Mucosa of gallbladder (tissue), 1 donor: Measurements from ENCODE around the gene SPEN. TPM values are rescaled to one million over a fixed set of nuclear protein-coding genes. Genes with fewer than 3 reads are reported as not detected.
A peak's percentile ranks its signal among the peaks of the same experiment; 100 is the strongest.
"Not testable (repeated sequence)": the region's sequence is repeated elsewhere in the genome, so short reads cannot be mapped to it uniquely, and the experiment has no call there.

Experiments
- DNase-seq: peaks from one replicate; pipeline ENCODE4 v3.0.0-alpha.2; 2020; ENCODE audit warnings: low spot score
- total RNA-seq: library from RNA; stranded (reverse); gene quantifications from one replicate; pipeline ENCODE4 v1.2.1, GENCODE V29; 2021
- donor health status: DM: no; HTN: no; CAD: no.

The SPEN gene
- total RNA-seq, 1 donor from 2014 or later, result 44.5 TPM

- peak; percentile 22 for DNase-seq
These were observed 14.3 kb upstream of the SPEN start for GRCh38 chr1:15833069-15833679.

GRCh38 chr1:15833842-15834405 lies 13.6 kb upstream of the SPEN start:
- no peak for DNase-seq

DNA sequence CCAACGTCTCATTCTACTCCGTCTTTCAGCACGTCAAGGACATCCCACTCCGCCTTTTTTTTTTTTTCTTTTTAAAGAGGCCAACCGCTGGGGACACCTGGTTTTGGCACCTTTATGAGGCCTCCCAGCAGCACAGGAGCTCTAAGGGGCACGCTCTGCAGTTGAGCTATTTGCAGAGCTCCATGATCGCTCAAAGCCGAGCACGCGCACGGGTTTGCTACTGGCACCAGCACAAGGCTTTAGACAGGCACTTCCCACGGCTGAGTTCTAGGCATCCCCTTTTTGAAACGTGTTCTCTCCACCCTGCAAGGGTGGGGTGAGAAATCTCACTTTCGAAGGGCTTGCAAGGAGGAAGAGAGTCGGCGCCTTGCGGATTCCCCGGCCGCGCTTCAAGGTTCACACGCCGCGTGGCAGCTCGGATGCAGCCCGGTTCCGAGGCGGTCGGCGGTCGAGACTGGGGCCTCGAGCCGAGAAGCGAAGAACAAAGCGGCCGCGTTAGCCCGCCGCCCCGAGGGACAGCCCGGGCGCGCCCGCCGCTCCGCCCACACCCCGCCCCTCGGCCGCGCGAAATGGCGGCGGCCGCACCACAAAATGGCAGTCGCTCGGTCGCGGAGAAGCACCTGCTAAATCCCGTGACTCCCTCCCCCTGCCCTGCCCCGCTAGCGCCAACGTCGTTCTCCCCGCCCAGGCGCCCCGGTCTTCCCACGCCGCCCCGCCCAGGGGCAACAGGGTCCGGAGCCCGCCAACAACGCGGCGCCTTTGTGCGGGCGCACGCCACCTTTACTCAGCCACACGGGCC lies 12.9 kb upstream of the SPEN start:
- DNase-seq, result peak; percentile 88

- no peak for DNase-seq
These were observed 12.2 kb upstream of the SPEN start for GRCh38 chr1:15835205-15835740.

DNA sequence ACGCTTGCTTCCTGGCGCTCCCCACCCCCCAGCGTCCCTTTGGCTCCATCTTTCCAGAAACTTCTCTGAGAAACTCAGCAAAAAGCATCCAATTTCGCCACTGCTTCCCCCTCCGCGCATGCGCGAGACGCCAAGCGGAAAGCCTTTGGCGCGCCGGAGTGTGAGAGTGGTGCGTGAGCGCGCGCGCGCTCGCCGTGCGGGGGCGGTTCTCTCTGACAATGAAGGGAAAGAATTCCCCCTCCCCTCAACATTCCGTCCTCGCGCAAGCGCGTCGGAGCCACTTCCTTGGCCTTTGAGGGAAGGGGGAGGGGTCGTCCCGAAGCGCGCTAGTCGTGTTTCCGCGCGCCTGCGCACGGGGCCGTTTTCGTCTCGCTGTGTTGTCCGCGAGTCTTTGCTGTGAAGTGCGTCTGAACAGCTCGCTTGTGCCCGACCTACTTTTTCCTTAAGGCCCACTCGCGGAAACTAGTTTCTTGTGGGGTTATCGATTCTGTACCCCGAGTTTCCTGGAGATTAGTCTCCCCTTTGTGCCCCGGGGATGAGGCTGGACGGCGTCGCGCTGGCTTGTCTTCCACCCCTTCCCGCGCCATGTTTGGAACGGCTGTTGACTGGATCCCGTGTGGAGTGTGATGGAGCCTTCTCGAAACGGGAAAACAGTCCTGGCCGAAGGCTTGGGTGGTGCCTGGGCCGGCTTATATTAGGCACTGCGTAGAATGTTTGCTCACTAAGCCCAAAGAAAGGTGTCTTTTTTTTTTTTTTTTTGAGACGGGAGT lies 11.6 kb upstream of the SPEN start:
- peak; percentile 100 for DNase-seq

DNA sequence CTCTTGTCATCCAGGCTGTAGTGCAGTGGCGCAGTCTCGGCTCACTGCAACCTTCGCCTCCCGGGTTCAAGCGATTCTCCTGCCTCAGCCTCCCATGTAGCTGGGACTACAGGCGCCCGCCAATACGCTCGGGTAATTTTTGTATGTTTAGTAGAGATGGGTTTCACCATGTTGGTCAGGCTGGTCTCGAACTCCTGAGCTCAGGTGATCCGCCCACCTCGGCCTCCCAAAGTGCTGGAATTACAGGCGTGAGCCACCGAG lies 11.1 kb upstream of the SPEN start:
- DNase-seq, result not testable (repeated sequence)

GRCh38 chr1:15836772-15837669 lies 10.5 kb upstream of the SPEN start:
- DNase-seq, result peak; percentile 37

DNA sequence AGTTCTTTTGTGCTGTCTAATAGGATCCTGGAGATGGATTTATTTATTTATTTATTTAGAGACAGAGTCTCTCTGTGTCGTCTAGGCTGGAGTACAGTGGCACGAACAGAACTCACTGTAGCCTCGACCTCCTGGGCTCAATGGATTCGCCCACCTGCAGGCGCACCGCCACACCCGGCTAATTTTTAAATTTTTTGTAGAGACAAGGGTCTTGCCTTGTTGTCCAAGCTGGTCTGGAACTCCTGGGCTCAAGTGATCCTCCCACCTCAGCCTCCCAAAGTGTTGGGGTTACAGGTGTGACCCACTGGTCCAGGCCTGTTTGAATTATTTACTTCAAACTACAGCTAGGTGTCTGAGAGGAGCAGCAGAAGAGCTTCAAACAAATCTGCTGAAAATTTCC lies 9.6 kb upstream of the SPEN start:
- no peak for DNase-seq

DNA sequence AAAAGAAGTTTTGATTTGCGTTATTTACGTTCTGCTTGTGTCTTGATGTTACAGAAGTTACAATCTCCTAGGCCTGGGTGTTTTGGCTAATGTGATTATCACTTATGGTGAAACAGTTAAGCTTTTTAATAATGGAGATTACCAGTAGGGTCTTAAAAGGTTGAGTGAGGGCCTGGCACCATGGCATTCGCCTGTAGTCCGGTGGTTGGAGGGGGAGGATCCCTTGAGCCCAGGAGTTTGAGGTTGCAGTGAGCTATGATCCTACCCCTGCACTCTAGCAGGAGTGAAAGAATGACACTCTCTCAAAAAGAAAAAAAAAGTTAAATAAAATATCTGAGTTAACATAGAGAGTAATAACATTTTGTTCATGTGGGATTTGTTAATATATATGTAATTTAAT lies 8.8 kb upstream of the SPEN start:
- DNase-seq, result no peak

- no peak for DNase-seq
These were observed 3.5 kb upstream of the SPEN start for GRCh38 chr1:15843826-15844572.

GRCh38 chr1:15846056-15846455 lies 1.5 kb upstream of the SPEN start:
- DNase-seq, result not testable (repeated sequence)

GRCh38 chr1:15847893-15848142 lies 311 bp downstream of the SPEN start:
- DNase-seq, result peak; percentile 22

GRCh38 chr1:15848143-15848928 lies 829 bp downstream of the SPEN start:
- DNase-seq, result peak; percentile 15

DNA sequence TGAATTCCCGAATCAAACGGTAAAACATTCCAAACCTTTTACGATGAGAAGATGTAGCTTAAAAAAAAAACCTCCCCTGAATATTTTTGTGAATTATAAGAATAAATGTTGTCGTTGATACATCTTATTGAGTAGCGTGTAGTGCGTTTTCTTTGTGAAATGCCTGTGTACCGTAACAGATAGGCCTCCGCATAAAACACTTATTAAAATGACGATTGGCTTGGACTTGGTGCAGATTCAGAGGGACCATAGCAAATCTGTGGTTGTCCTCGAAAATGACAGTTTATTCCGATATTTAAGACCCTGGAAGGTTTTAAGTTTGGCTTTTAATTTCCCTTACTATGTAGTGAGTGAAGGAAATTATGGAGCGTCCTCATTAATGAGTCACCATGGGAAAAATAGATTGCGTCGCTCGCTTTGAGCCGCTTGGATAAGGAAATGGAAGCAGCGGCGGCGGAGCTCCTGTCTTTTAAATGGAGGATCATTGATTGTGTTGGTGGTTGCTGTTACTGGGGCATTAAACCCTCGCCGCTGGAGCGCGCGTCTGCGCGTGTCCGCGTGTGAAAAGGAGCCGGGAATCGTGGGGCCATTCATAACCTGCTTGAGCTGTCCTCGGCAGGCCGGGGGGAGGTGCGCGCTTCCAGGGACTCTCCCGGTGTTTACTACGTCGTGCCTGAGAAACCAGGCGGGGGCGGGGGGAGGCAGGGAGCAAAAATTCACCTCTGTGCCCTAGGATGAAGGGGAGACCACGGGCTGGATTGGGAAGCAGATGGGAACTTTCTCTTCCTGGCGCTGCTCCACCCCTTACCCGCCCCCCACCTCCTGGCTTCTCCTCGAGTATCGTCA lies 1.6 kb downstream of the SPEN start:
- peak; percentile 89 for DNase-seq

DNA sequence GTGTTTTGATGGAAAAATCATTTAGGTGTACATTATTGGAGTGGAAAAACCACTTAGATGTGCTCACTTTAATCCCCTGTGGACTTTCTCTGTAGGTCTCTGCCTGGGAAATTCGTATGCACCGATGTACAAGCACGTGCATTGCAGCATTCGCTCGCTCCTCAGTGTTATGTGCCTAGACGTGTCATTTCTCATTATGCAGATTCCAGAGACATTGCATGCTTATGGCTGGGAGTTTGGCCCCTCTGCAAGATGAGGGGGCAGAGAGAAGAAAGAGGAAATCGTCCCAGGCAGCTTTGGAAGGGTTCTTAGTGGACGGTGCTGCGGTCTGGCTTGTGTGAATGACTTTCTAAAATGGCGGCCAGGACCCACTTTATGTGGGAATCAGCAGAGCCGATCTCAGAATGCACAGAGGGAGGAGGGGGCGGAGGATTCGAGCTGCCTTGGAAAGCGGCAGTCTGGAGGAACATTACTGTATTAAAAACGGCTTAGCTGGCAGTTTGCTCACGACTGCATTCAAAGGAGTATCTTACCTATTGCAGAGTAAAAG lies 2.3 kb downstream of the SPEN start:
- DNase-seq, result peak; percentile 33

DNA sequence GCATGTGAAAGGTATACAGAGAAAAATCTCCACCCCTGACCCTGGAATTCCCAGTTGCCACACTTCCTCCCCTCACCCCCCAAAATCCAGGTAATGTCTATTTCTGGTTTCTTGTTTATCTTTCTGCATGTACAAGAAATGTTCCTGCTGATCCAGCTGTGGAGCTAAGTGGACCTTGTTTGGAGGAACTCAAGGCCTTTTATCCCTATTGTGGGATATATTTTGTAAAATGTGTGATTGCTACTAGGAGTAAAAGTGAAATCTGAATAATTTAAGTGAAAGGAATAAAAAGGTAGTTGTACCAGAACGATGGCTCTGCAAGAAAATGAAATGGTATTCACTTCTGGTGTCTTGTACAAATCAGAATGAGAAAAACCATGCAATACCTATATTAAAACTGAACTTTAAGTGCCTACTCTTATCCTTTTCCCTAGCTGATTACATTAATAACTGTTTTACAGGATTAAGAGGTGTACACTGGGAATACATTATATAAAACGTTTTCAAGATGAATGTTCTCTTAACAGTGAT lies 3.0 kb downstream of the SPEN start:
- no peak for DNase-seq

DNA sequence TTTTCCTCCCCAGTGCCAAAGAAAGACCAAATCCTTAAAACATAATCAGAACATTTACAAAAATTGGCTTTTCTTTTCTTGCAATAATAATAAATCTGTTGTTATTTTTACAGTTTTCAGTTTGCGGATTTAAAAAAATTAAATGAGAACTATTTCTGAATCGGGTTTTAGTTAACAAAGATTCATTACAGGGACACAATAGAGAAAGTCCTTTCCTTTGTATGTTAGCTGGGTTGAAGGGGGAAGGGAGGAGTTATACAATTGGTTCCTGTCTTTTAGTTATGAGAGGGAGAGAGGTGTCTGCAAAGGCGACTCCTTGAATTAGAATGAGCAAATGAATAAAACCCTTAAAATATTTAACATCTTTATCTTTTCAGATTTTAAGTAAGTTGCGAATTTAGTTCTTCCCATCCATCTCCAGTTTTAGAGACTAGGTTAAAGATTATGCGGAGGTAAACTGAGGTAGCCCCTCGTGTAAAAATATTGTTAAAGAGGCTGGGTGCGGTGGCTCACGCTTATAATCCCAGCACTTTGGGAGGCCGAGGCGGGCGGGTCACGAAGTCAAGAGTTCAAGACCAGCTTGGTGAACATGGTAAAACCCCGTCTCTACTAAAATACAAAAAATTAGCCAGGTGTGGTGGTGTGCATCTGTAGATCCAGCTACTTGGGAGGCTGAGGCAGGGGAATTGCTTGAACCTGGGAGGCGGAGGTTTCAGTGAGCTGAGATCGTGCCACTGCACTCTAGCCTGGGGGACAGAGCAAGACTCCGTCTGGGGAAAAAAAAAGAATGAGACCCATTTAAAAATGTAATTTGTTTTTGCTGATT lies 3.9 kb downstream of the SPEN start:
- DNase-seq, result no peak
